Right lobe of liver (tissue), 6 donors: Measurements from ENCODE around the gene LHFPL2. TPM values are rescaled to one million over a fixed set of nuclear protein-coding genes. Genes with fewer than 3 reads are reported as not detected.

Experiments
- ATAC-seq, 4 donors: fragments of 200-7000 bp; cut with Tn5 transposase; one replicate each; pipeline ENCODE4 v1.9.1; 2020; ENCODE audit warnings: mild to moderate bottlenecking in 4 of 4, moderate library complexity in 4 of 4
- DNase-seq, 3 donors: peaks; one replicate each; pipeline ENCODE4 v3.0.0-alpha.2; 2020
- H3K27ac ChIP-seq, 3 donors: fragments of 200-600 bp; one replicate each; pipeline ENCODE4 v1.8.0; 2022
- H3K27me3 ChIP-seq, 2 donors: fragments of 200-600 bp; one replicate each; pipeline ENCODE4 v1.8.0; 2022
- H3K36me3 ChIP-seq, 4 donors: fragments of 200-600 bp; sonication (generic) in 1 of 4; one replicate each; pipeline versions ENCODE4 v1.5.1 to v1.8.0; 2017 to 2022; ENCODE audit warnings: control low read depth in 1 of 4
- H3K4me1 ChIP-seq, 4 donors: fragments of 200-600 bp; sonication (generic) in 1 of 4; one replicate each; pipeline versions ENCODE4 v1.5.1 to v1.8.0; 2017 to 2022; ENCODE audit warnings: control low read depth in 1 of 4
- H3K4me3 ChIP-seq, 3 donors: fragments of 200-600 bp; one replicate each; pipeline ENCODE4 v1.8.0; 2022
- H3K9me3 ChIP-seq, 4 donors: fragments of 200-600 bp; sonication (generic) in 1 of 4; one replicate each; pipeline versions ENCODE4 v1.5.1 to v1.8.0; 2017 to 2022; ENCODE audit warnings: control low read depth in 1 of 4
- POLR2A ChIP-seq: fragments of 450-650 bp; IDR thresholded peaks from one replicate; pipeline ENCODE4 v1.6.1; 2017; ENCODE audit warnings: antibody characterized with exemption, mild to moderate bottlenecking
- WGBS: methylation state at CpG from one replicate; pipeline ENCODE4 v1.1.6; 2018; ENCODE audit warnings: low coverage, low lambda C conversion rate; ENCODE audit not compliant: insufficient coverage; ENCODE audit errors: missing lambda C conversion rate; 5-methylcytosine and 5-hydroxymethylcytosine counted together
- intact Hi-C, 2 donors: fragments of 100-400 bp; cut with DNase I; formaldehyde crosslinking; loops; one replicate each; pipeline versions ENCODE4 v1.11.2 to v1.14.1; 2022
- total RNA-seq, 6 experiments: library from RNA; depleted of rRNA in 2 of 6; stranded (reverse); fragments of >200 nt in 2 of 6; fragmentation: NEBNext Ultra II Directional in 3 of 6; extraction: Animal tissue kit (Norgen Biotek cat#: 25700) in 3 of 6; gene quantifications; one replicate each; pipeline versions ENCODE4 v1.1.0 to v1.2.4, GENCODE V29; 2016 to 2023
- TF ChIP-seq, protein P1 (sequence below), 4 donors: fragments of 200-600 bp in 3 of 4; fragments of 450-650 bp in 1 of 4; IDR thresholded peaks; one replicate each; pipeline versions ENCODE4 v1.5.1 to v1.8.0; 2016 to 2022; ENCODE audit warnings: antibody characterized with exemption in 4 of 4, mild to moderate bottlenecking in 2 of 4
- donor health status: DM: no; HTN: yes; CAD: no.
- donor health status: DM: no; HTN: no; CAD: no.
- donor health status: DM: no; HTN: no; CAD: no.
- donor health status: DM: no; HTN: yes; CAD: no.
- donor health status: DM: no; HTN: yes; CAD: no.

Gene LHFPL2
- total RNA-seq, 6 experiments from 2014 or later = 2.6 to 11.8 (median 4.3) TPM

DNA sequence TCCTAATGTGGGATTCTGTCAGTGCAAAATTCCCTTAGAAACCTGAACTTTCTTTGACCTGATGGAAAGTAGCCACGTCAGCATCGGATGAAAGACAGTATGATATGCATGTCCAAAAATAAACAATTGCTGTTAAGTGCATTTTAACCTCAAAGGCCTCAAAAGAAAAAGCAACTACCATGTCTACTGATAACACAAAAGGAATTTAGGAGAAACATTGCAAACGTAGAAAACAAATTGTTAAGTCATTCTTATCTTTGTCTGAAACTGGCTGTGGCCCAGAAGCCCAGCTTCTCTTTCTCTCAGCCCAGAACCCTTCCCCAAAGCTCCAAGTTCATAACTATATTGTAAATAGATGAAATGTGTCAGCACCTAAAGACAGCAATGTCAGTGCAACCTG is 11.1 kb upstream of the LHFPL2 start:
- DNase-seq (no peak), ATAC-seq (peak; percentile 38 to 54 (median 46))
- H3K36me3 ChIP-seq = no peaks in the 10 kb centered on the region
- no peaks in the 10 kb centered on the region for H3K9me3 ChIP-seq
- no peaks in the 10 kb centered on the region for H3K4me1 ChIP-seq
- no peak overlapping the region for H3K27ac ChIP-seq
- intact Hi-C loops = no loop called here
- 51% methylated on average over 3 of the region's 3 CpGs for WGBS
- H3K27me3 ChIP-seq = no peaks in the 10 kb centered on the region
- TF ChIP-seq POLR2A = no peak
- TF ChIP-seq, protein P1, sequence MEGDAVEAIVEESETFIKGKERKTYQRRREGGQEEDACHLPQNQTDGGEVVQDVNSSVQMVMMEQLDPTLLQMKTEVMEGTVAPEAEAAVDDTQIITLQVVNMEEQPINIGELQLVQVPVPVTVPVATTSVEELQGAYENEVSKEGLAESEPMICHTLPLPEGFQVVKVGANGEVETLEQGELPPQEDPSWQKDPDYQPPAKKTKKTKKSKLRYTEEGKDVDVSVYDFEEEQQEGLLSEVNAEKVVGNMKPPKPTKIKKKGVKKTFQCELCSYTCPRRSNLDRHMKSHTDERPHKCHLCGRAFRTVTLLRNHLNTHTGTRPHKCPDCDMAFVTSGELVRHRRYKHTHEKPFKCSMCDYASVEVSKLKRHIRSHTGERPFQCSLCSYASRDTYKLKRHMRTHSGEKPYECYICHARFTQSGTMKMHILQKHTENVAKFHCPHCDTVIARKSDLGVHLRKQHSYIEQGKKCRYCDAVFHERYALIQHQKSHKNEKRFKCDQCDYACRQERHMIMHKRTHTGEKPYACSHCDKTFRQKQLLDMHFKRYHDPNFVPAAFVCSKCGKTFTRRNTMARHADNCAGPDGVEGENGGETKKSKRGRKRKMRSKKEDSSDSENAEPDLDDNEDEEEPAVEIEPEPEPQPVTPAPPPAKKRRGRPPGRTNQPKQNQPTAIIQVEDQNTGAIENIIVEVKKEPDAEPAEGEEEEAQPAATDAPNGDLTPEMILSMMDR (IDR thresholded peaks at IDR 0.05) = no peak
- no peak overlapping the region for H3K4me3 ChIP-seq

DNA sequence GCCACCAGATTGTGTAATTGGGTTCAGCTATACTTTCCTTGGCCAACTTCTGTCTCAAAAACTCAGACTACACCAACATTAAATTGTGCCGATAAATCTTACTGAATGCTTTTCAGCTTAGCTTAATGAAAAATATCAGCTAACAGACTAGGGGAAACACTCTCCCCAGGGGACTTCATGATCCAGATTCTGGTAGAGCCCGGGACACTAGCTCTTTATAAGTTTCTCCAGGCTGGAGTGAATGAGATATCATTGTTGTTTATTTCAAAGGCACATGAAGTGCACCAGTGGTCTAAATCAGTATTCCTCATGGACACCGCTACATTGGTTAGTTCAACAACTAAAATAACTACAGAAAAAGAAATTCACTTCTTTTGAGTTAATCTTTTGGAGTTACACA is 10.5 kb upstream of the LHFPL2 start:
- Histone ChIP-seq H3K4me1 (no peaks in the 10 kb centered on the region), H3K27me3 (no peaks in the 10 kb centered on the region), H3K4me3 (no peak overlapping the region), H3K9me3 (no peaks in the 10 kb centered on the region), H3K36me3 (no peaks in the 10 kb centered on the region), H3K27ac (no peak overlapping the region)
- ATAC-seq = no peak
- DNase-seq = no peak
- intact Hi-C loops = no loop called here
- 71% methylated on average over 3 of the region's 3 CpGs for WGBS
- no peak for TF ChIP-seq POLR2A

DNA sequence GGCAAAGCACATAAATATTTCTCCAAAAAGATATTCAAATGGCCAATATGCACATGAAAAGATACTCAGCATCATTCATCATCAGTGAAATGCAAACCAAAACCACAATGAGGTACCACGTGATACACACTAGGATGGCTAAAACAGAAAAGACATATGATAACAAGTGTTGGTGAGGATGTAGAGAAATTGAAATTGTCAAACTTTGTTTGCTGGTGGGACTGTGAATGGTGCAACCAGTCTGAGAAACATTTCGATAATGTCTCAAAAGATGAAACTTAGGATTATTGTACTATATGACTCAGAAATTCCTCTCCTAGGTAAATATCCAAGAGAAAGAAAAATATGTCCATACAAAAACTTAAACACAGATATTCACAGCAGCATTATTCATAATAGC is 8.6 kb upstream of the LHFPL2 start:
- Histone ChIP-seq H3K4me1 (no peaks in the 10 kb centered on the region), H3K36me3 (no peaks in the 10 kb centered on the region), H3K4me3 (no peak overlapping the region), H3K9me3 (no peaks in the 10 kb centered on the region), H3K27ac (no peak overlapping the region), H3K27me3 (no peaks in the 10 kb centered on the region)
- ATAC-seq (no peak), DNase-seq (no peak)
- no peak for TF ChIP-seq POLR2A
- TF ChIP-seq, protein P1 (IDR thresholded peaks at IDR 0.05) = no peak
- intact Hi-C loops = no loop called here
- 80% methylated on average over 2 of the region's 2 CpGs for WGBS

DNA sequence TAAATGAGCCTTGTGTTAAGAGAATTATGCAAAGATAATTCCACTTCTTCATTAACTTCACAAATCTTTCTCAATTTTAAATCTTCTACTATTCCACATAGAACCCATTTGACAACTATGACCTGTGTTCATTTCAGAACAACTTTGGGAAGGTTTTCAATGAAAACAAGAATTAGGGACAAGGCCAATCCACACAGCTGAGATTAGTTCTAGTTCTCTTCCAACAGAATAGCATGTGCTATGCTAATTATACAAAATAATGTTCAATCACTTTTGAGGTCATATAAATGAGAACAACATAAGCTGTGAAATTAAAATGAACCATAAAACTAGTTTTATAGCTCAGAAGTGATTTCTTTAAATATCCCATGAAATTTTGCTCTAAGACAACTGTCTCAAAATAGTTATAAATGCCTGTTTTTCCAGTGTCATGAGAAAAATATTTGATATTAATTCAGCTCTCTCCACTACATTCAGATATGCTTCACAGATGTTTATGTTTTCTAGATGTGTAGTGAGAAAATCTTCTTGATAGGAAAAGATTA is 7.2 kb upstream of the LHFPL2 start:
- H3K27me3 ChIP-seq = no peaks in the 10 kb centered on the region
- TF ChIP-seq POLR2A = no peak
- TF ChIP-seq, protein P1 (IDR thresholded peaks at IDR 0.05) = no peak
- no peak overlapping the region for H3K4me3 ChIP-seq
- H3K4me1 ChIP-seq = no peaks in the 10 kb centered on the region
- intact Hi-C loops = no loop called here
- H3K27ac ChIP-seq = no peak overlapping the region
- no peak for ATAC-seq
- DNase-seq = no peak
- H3K36me3 ChIP-seq = no peaks in the 10 kb centered on the region
- H3K9me3 ChIP-seq = no peaks in the 10 kb centered on the region

DNA sequence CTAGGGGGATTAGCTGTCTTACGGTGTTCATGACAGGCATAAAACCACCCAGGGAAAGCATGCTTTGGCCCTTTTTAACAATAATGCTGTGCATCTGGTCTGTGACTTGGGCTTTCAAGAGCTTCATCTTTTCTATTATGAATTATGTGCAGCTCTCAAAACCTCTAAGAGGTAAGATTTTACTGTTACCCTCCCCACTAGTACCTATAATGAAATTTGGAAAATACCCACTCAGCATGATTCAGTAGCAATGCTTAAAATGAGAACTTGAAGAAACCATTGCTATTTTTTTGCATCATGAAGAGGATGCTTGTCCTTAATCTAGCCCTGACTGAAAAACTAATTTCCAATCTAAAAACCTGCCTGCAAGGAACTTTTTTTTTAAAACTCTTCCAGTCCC is 5.8 kb upstream of the LHFPL2 start:
- H3K36me3 ChIP-seq = no peaks in the 10 kb centered on the region
- DNase-seq (no peak), ATAC-seq (no peak)
- H3K4me3 ChIP-seq = no peak overlapping the region
- no peak for TF ChIP-seq POLR2A
- TF ChIP-seq, protein P1 (IDR thresholded peaks at IDR 0.05) = no peak
- no peaks in the 10 kb centered on the region for H3K4me1 ChIP-seq
- H3K9me3 ChIP-seq = no peaks in the 10 kb centered on the region
- H3K27me3 ChIP-seq = no peaks in the 10 kb centered on the region
- 64% methylated on average over 1 of the region's 1 CpG for WGBS
- intact Hi-C loops = no loop called here
- no peak overlapping the region for H3K27ac ChIP-seq
